C4-2B (cell line): ENCODE data around the gene HAUS2.

Experiments
- ZFX ChIP-seq: fragments of 450-650 bp; IDR thresholded peaks from 2 replicates; pipeline ENCODE4 v1.6.1; 2017
- TF ChIP-seq, protein P1 (sequence below): fragments of 450-650 bp; conservative IDR thresholded peaks from 2 replicates; pipeline ENCODE4 v1.5.1; 2017; ENCODE audit warnings: mild to moderate bottlenecking

DNA sequence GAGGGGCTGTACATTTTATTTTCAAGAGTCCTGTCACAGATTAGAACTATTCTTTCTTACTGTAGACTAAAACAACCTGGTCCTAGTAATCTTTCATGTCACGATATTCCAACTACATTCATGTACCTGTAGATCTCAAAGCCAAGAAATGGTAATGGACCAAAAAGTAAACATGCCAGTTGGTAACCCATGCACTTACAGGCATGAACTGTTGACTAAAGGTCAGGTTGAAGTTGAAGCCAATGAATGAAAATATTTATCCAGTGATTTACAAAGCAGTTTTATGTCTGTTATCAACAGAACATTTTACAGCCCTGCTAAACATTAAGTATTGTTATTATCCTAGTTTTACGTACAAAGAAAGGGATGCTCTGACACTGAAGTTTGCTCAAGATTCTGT is 25.3 kb upstream of the HAUS2 start:
- TF ChIP-seq, protein P1, sequence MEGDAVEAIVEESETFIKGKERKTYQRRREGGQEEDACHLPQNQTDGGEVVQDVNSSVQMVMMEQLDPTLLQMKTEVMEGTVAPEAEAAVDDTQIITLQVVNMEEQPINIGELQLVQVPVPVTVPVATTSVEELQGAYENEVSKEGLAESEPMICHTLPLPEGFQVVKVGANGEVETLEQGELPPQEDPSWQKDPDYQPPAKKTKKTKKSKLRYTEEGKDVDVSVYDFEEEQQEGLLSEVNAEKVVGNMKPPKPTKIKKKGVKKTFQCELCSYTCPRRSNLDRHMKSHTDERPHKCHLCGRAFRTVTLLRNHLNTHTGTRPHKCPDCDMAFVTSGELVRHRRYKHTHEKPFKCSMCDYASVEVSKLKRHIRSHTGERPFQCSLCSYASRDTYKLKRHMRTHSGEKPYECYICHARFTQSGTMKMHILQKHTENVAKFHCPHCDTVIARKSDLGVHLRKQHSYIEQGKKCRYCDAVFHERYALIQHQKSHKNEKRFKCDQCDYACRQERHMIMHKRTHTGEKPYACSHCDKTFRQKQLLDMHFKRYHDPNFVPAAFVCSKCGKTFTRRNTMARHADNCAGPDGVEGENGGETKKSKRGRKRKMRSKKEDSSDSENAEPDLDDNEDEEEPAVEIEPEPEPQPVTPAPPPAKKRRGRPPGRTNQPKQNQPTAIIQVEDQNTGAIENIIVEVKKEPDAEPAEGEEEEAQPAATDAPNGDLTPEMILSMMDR, result no peak
- TF ChIP-seq ZFX, result no peak
